ENCODE measurements around the gene GDPD3. TPM values are rescaled to one million over a fixed set of nuclear protein-coding genes. Genes with fewer than 3 reads are reported as not detected.

The GDPD3 gene
- total RNA-seq, 4 donors from 2014 or later = 0.66 to 3.7 (median 2.2) TPM

DNA sequence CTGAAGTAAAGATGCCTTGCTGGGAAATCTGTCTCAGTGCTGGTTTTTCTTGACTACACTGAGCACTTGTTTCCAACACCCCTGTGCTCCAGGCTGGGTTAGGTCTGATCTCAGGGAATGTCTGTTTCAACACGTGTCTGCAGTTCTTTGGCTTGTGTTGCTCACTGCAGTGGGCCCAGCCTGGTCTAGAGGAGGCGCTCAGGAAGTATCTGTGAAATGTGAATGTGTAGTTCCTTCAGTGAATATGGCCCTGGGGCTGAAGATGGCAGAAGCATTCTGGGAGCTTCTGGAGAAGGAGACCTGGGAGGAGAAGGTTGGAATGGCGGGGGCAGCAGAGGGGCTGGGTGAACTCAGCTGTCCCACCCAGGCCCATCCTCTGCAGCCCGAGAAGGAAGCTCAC, 9.2 kb downstream of the GDPD3 start:
- 92% methylated on average over 4 of the region's 4 CpGs for WGBS
- no peaks in the 10 kb centered on the region for H3K27me3 ChIP-seq
- H3K4me1 ChIP-seq = no peaks in the 10 kb centered on the region
- peaks cover 15 to 52% (median 42%) of the 10 kb centered on the region in 4 donors for H3K36me3 ChIP-seq
- H3K4me3 ChIP-seq = no peak overlapping the region
- DNase-seq (ENCODE audit: extremely low spot score) = no peak
- intact Hi-C loops (cut with DNase I) = no loop called here
- TF ChIP-seq EP300 (IDR thresholded peaks at IDR 0.05) (no peak), POLR2A (IDR thresholded peaks at IDR 0.05; ENCODE audit: low read depth) (no peak), POLR2AphosphoS5 (IDR thresholded peaks at IDR 0.05) (no peak)
- TF ChIP-seq, protein P1, sequence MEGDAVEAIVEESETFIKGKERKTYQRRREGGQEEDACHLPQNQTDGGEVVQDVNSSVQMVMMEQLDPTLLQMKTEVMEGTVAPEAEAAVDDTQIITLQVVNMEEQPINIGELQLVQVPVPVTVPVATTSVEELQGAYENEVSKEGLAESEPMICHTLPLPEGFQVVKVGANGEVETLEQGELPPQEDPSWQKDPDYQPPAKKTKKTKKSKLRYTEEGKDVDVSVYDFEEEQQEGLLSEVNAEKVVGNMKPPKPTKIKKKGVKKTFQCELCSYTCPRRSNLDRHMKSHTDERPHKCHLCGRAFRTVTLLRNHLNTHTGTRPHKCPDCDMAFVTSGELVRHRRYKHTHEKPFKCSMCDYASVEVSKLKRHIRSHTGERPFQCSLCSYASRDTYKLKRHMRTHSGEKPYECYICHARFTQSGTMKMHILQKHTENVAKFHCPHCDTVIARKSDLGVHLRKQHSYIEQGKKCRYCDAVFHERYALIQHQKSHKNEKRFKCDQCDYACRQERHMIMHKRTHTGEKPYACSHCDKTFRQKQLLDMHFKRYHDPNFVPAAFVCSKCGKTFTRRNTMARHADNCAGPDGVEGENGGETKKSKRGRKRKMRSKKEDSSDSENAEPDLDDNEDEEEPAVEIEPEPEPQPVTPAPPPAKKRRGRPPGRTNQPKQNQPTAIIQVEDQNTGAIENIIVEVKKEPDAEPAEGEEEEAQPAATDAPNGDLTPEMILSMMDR (IDR thresholded peaks at IDR 0.05) = no peak
- H3K27ac ChIP-seq (replicated peaks in 1 of 4) = no peak overlapping the region
- no peaks in the 10 kb centered on the region for H3K9me3 ChIP-seq

DNA sequence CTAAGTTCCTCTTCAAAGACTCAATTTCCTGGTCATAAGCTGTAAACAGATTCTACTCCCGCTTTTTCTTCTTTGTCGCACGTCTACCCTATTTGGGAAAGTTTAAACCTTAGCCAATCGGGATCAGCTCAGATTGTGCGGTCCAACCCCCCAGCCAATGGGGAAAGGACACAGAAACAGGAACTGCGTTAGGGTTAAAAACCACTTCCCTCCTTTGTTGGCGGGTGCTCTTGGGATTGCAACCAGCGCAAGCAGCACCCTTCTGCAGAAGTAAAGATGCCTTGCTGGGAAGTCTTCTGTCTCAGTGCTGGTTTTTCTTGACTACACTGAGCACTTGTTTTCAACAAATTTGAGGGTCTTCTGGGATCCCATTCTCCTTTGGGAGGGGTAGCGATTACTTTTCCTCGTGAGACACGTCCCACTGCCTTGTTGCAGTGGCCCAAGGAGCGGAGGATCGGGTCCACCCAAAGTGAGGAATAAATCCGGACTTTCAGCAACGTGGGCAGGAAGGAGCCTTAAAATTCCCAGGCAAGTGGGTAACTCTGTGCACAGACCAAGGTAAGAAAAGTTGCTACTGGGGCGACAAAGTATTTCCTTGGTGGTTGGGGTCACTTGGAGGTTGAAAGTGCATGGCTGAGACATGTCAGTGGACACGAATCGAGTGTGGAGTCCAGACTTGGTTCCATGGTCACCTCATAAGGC, 16.3 kb downstream of the GDPD3 start:
- intact Hi-C loops (cut with DNase I) = loop anchor here (10.0 kb wide), 1 partner anchor 308 kb away; the partner anchor contains the start of gene ZNF771
- no peak for TF ChIP-seq EP300 (IDR thresholded peaks at IDR 0.05)
- TF ChIP-seq POLR2AphosphoS5 (IDR thresholded peaks at IDR 0.05) = no peak
- no peak for TF ChIP-seq POLR2A (IDR thresholded peaks at IDR 0.05; ENCODE audit: low read depth)
- TF ChIP-seq, protein P1 (IDR thresholded peaks at IDR 0.05) = no peak
- Histone ChIP-seq H3K27me3 (no peaks in the 10 kb centered on the region), H3K4me3 (peak overlapping the region; percentile 71 to 93 (median 84)), H3K27ac (replicated peaks in 1 of 4) (peak overlapping the region; percentile 87 to 97 (median 94)), H3K4me1 (peaks cover 31 to 43% (median 40%) of the 10 kb centered on the region in 4 donors), H3K36me3 (peaks cover 0 to 22% (median 19%) of the 10 kb centered on the region in 4 donors), H3K9me3 (peaks cover 0 to 14% (median 11%) of the 10 kb centered on the region in 4 donors)
- DNase-seq (ENCODE audit: extremely low spot score) = no peak
- WGBS = 94% methylated on average over 18 of the region's 18 CpGs

DNA sequence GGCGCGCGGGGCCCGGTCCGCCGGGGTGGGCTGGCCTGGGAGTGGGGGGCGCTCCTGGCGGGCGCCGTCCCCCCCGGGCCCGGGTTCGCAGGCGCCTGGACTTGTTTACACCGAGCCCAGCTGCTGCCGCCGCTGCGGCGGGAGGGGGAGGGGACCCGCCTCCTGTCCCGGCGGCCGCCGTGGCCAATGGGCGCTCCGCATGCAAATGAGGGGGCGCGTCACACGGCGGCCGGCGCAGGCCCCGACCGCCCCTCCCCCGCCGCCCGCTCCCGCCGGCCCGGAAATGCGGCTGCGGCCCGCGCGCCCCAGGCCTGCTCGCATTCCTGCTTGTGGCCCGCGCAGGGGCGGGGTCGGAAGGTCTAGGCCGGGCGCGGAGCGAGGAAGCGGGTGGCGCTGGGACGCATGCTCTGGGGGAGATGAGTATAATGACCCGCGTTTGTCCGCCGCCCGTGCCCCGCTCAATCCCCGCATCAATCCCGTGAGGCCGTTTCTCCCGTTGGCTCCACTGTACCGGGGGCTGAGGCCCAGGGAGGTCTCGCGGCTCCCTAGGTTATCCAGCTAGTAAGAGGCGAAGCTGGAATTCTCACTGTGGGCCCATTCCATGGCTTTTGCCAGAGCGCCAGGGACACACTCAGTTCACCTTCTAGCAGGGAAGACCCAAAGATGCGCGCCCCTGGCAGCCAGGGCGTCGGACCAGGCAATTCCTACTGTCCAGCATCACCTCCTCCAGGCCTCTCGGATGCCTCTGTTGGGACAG, 17.1 kb downstream of the GDPD3 start, which contains the start of gene YPEL3:
Gene YPEL3, minus strand, starts transcription at position 109 of the 757 bp plus-strand sequence. CDS start 731 bp downstream, outside the sequence.
- DNase-seq (ENCODE audit: extremely low spot score) = peak; percentile 97
- peak within 1 kb of the TSS; percentile 87 to 97 (median 94) for H3K27ac ChIP-seq (replicated peaks in 1 of 4)
- 71% methylated on average over 1 of the region's 77 CpGs for WGBS
- H3K4me1 ChIP-seq = peaks cover 34 to 49% (median 46%) of the 10 kb centered on the region in 4 donors
- intact Hi-C loops (cut with DNase I) = loop anchor here (10.0 kb wide), 1 partner anchor 309 kb away; the partner anchor contains the start of gene ZNF771
- peaks cover 0 to 14% (median 11%) of the 10 kb centered on the region in 4 donors for H3K9me3 ChIP-seq
- H3K27me3 ChIP-seq = no peaks in the 10 kb centered on the region
- peak; percentile 64 to 73 for TF ChIP-seq POLR2AphosphoS5 (IDR thresholded peaks at IDR 0.05)
- no peak for TF ChIP-seq POLR2A (IDR thresholded peaks at IDR 0.05; ENCODE audit: low read depth)
- H3K36me3 ChIP-seq = peaks cover 0 to 22% (median 19%) of the 10 kb centered on the region in 4 donors
- peak within 1 kb of the TSS; percentile 71 to 93 (median 84) for H3K4me3 ChIP-seq

DNA sequence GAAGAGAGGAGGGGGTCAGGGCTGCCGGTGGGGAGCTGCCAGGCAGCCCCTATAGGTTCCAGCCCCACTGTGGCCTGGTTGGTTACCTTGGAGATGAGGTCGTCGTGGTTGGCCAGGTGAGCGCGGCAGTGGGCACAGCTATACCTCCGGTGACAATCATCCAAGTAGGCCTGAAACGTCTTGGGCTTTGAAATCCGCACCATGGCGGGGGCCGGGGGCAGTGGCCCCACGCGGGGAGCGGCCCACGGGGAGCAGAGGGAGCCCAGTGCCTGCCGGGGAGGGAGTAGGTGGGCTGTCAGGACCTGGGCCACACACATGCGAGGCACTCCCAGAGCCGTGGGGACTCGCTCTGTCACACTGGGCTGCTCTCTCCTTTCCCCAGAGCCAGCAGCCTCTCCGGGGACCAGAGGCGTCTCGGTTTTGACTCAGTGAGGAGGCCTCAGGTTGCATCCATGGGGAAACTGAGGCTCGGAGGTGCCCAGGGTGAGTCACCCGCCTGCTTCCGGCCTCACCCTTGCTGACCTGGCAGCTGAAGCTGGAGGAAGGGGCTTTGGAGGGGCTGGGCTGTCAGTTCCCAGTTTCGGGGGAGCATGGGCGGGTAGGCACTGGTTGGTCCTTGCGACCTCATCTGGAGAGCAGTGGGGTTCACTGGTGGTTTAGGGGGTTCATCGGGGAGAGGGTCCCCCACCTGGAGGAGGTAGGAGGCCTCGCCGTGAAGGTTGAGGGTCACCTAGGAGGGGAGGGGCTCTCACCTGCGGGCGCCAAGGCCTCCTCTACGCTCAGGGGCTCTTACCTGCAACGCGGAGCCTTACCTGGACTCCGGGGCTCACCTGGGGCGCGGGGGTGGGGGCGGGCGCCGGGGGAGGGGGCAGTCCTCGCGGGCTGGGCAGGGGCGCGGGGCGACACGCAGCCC, 17.9 kb downstream of the GDPD3 start:
- WGBS = 20% methylated on average over 13 of the region's 47 CpGs
- H3K27ac ChIP-seq (replicated peaks in 1 of 4) = peak overlapping the region; percentile 87 to 97 (median 94)
- no peak for TF ChIP-seq POLR2A (IDR thresholded peaks at IDR 0.05; ENCODE audit: low read depth)
- TF ChIP-seq EP300 (IDR thresholded peaks at IDR 0.05) = no peak
- TF ChIP-seq, protein P1 (IDR thresholded peaks at IDR 0.05) = no peak
- no peak for TF ChIP-seq POLR2AphosphoS5 (IDR thresholded peaks at IDR 0.05)
- no peak for DNase-seq (ENCODE audit: extremely low spot score)
- H3K9me3 ChIP-seq = peaks cover 0 to 14% (median 11%) of the 10 kb centered on the region in 4 donors
- H3K36me3 ChIP-seq = peaks cover 0 to 22% (median 19%) of the 10 kb centered on the region in 4 donors
- no peaks in the 10 kb centered on the region for H3K27me3 ChIP-seq
- intact Hi-C loops (cut with DNase I) = loop anchor here (10.0 kb wide), 1 partner anchor 309 kb away; the partner anchor contains the start of gene ZNF771
- peaks cover 40 to 57% (median 55%) of the 10 kb centered on the region in 4 donors for H3K4me1 ChIP-seq
- H3K4me3 ChIP-seq = peak overlapping the region; percentile 71 to 93 (median 84)

All from esophagus muscularis mucosa (tissue), 4 donors.